Sigmoid colon (tissue), 3 donors: Measurements from ENCODE around the gene MEGF11.

Experiments
- POLR2A ChIP-seq, 2 donors: fragments of 450-650 bp; IDR thresholded peaks; one replicate each; pipeline ENCODE4 v1.6.1; 2016; ENCODE audit warnings: antibody characterized with exemption in 2 of 2, mild to moderate bottlenecking in 2 of 2, moderate library complexity in 2 of 2
- TF ChIP-seq, protein P1 (sequence below), 4 experiments: fragments of 450-650 bp in 3 of 4; fragments of 200-600 bp in 1 of 4; IDR thresholded peaks; one replicate each; pipeline ENCODE4 v1.5.1; 2016 to 2019; ENCODE audit warnings: antibody characterized with exemption in 4 of 4, mild to moderate bottlenecking in 3 of 4, moderate library complexity in 2 of 4

DNA sequence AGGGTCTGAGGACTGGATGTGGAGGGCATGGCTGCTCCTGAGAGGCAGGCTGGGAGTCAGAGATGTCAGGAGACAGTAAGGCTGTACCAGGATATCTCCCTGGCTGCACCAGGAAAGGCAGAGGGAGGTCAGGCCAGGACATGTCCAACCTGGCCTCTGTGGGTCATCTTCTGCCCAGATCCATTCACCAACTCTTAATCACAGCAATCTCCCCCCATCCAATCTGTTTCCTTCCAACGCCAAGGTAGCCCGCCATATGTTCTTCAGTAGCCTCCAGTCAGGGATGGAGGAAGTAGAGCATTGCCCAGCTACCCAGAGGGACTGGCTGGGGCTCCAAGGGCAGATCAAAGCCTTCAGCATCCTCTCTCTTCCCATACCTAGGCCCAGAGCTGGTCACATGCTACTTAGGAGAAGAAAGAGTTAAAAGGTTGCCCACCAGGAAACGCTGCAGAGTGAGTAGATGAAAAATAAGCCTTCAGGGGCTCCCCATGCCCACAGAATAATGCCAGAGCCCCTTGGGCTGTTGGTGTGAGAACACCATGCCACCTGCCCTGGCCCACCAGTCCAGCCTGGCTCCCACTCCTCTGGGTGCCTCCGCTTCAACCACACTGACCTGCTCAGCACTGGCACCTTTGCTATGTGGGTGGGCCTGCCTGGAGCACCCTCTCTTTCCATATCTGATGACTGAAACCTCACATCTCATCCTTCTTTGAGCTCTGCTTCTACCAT lies 176.8 kb downstream of the MEGF11 start:
- no peak for TF ChIP-seq POLR2A (IDR thresholded peaks at IDR 0.05)
- TF ChIP-seq, protein P1, sequence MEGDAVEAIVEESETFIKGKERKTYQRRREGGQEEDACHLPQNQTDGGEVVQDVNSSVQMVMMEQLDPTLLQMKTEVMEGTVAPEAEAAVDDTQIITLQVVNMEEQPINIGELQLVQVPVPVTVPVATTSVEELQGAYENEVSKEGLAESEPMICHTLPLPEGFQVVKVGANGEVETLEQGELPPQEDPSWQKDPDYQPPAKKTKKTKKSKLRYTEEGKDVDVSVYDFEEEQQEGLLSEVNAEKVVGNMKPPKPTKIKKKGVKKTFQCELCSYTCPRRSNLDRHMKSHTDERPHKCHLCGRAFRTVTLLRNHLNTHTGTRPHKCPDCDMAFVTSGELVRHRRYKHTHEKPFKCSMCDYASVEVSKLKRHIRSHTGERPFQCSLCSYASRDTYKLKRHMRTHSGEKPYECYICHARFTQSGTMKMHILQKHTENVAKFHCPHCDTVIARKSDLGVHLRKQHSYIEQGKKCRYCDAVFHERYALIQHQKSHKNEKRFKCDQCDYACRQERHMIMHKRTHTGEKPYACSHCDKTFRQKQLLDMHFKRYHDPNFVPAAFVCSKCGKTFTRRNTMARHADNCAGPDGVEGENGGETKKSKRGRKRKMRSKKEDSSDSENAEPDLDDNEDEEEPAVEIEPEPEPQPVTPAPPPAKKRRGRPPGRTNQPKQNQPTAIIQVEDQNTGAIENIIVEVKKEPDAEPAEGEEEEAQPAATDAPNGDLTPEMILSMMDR (IDR thresholded peaks at IDR 0.05): no peak
